ENCODE measurements around the gene TMSB10.
"Not testable (repeated sequence)": the region's sequence is repeated elsewhere in the genome, so short reads cannot be mapped to it uniquely, and the experiment has no call there.

TMSB10 gene

GRCh38 chr2:84905181-84906107, at the start of gene TMSB10:
Gene TMSB10 (plus strand): TSS chr2:84905656.
- peak; percentile 70 to 75 for DNase-seq (ENCODE audit: low read depth in 2 of 2, low spot score in 1 of 2)

- DNase-seq (ENCODE audit: low read depth in 2 of 2, low spot score in 1 of 2), result no peak
Measured at GRCh38 chr2:84855731-84856130, 49.7 kb upstream of the TMSB10 start.

GRCh38 chr2:84856787-84857186, 48.7 kb upstream of the TMSB10 start:
- no peak for DNase-seq (ENCODE audit: low read depth in 2 of 2, low spot score in 1 of 2)

GRCh38 chr2:84857566-84857965, 47.9 kb upstream of the TMSB10 start:
- no peak for DNase-seq (ENCODE audit: low read depth in 2 of 2, low spot score in 1 of 2)

- no peak for DNase-seq (ENCODE audit: low read depth in 2 of 2, low spot score in 1 of 2)
Measured at GRCh38 chr2:84858123-84858522, 47.3 kb upstream of the TMSB10 start.

- DNase-seq (ENCODE audit: low read depth in 2 of 2, low spot score in 1 of 2), result no peak
Measured at GRCh38 chr2:84858937-84859336, 46.5 kb upstream of the TMSB10 start.

- DNase-seq (ENCODE audit: low read depth in 2 of 2, low spot score in 1 of 2), result no peak
Measured at GRCh38 chr2:84861539-84861938, 43.9 kb upstream of the TMSB10 start.

GRCh38 chr2:84862006-84862405, 43.5 kb upstream of the TMSB10 start:
- DNase-seq (ENCODE audit: low read depth in 2 of 2, low spot score in 1 of 2), result no peak

- DNase-seq (ENCODE audit: low read depth in 2 of 2, low spot score in 1 of 2), result no peak
Measured at GRCh38 chr2:84865181-84865783, 40.2 kb upstream of the TMSB10 start.

GRCh38 chr2:84866122-84866521, 39.3 kb upstream of the TMSB10 start:
- DNase-seq (ENCODE audit: low read depth in 2 of 2, low spot score in 1 of 2), result no peak

GRCh38 chr2:84868327-84868726, 37.1 kb upstream of the TMSB10 start:
- DNase-seq (ENCODE audit: low read depth in 2 of 2, low spot score in 1 of 2), result not testable (repeated sequence)

- DNase-seq (ENCODE audit: low read depth in 2 of 2, low spot score in 1 of 2), result no peak
Measured at GRCh38 chr2:84870306-84870705, 35.1 kb upstream of the TMSB10 start.

- DNase-seq (ENCODE audit: low read depth in 2 of 2, low spot score in 1 of 2), result not testable (repeated sequence)
Measured at GRCh38 chr2:84872691-84873090, 32.8 kb upstream of the TMSB10 start.

- no peak for DNase-seq (ENCODE audit: low read depth in 2 of 2, low spot score in 1 of 2)
Measured at GRCh38 chr2:84873350-84873749, 32.1 kb upstream of the TMSB10 start.

GRCh38 chr2:84874381-84875212, 30.9 kb upstream of the TMSB10 start:
- DNase-seq (ENCODE audit: low read depth in 2 of 2, low spot score in 1 of 2), result no peak

- no peak for DNase-seq (ENCODE audit: low read depth in 2 of 2, low spot score in 1 of 2)
Measured at GRCh38 chr2:84875213-84875560, 30.3 kb upstream of the TMSB10 start.

GRCh38 chr2:84875619-84876018, 29.8 kb upstream of the TMSB10 start:
- not testable (repeated sequence) for DNase-seq (ENCODE audit: low read depth in 2 of 2, low spot score in 1 of 2)

GRCh38 chr2:84876369-84876768, 29.1 kb upstream of the TMSB10 start:
- DNase-seq (ENCODE audit: low read depth in 2 of 2, low spot score in 1 of 2), result no peak

GRCh38 chr2:84878459-84878858, 27.0 kb upstream of the TMSB10 start:
- DNase-seq (ENCODE audit: low read depth in 2 of 2, low spot score in 1 of 2), result no peak

- DNase-seq (ENCODE audit: low read depth in 2 of 2, low spot score in 1 of 2), result no peak
Measured at GRCh38 chr2:84878896-84879583, 26.4 kb upstream of the TMSB10 start.
